Vagina (tissue), 2 donors: ENCODE results near the gene NT5C1B.

Source experiments
- CTCF ChIP-seq, 3 experiments: fragments of 450-650 bp in 2 of 3; fragments of 200-600 bp in 1 of 3; sonication (generic) in 1 of 3; IDR thresholded peaks; one replicate each; pipeline ENCODE4 v1.5.1; 2017 to 2019; ENCODE audit warnings: antibody characterized with exemption in 3 of 3, mild to moderate bottlenecking in 2 of 3, moderate library complexity in 2 of 3
- POLR2AphosphoS5 ChIP-seq, 2 donors: sonication (generic); formaldehyde crosslinking; IDR thresholded peaks; one replicate each; pipeline ENCODE4 v1.9.0; 2017; ENCODE audit warnings: antibody characterized with exemption in 2 of 2, mild to moderate bottlenecking in 2 of 2, low read depth in 1 of 2; ENCODE audit not compliant: insufficient read depth in 1 of 2

- TF ChIP-seq CTCF (IDR thresholded peaks at IDR 0.05) (no peak), POLR2AphosphoS5 (IDR thresholded peaks at IDR 0.05; ENCODE audit: insufficient read depth in 1 of 2, low read depth in 1 of 2) (no peak)
Observed at GRCh38 chr2:18593496-18593895, 4.1 kb upstream of the NT5C1B start.
